ENCODE measurements around the gene ADISSP. TPM values are rescaled to one million over a fixed set of nuclear protein-coding genes. Genes with fewer than 3 reads are reported as not detected.

Gene ADISSP
- total RNA-seq, 2 experiments from 2014 or later: 20.7 to 23.4 TPM

DNA sequence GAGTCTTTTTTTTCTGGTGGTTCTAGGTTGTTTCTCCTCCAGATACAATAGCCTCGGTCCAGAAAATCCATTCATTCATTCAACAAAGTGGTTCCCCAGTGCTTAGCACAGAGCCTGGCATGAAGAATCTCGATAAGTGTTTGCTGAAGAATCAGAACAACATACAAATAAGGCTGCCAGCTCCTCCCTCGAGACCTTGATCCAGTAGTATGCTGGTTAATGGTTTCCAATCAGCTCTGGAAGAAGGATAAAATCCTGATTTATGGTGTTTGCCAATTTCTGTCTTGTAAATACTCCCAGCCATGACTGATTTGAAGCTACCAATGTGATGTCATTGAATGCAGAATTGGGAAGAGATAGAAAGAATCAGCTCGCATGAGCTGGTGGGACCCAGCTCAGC lies 31.8 kb downstream of the ADISSP start:
- no peak for DNase-seq
- Mint-ChIP-seq H3K4me3 (no peak overlapping the region), H3K27me3 (peaks cover 34% of the 10 kb centered on the region), H3K9me3 (no peaks in the 10 kb centered on the region), H3K36me3 (ENCODE audit: low read depth) (no peaks in the 10 kb centered on the region), H3K4me1 (peaks cover 2% of the 10 kb centered on the region), H3K27ac (no peak overlapping the region)
- ChIA-PET CTCF (interaction anchor here (0.5 to 1.3 kb wide), 3 partner anchors 12 to 59 kb away, joined by 3 to 6 read pairs (median 3); no protein-coding TSS in a partner anchor), POLR2A (interaction anchor here (1.3 kb wide), 1 partner anchor 12 kb away, joined by 3 read pairs; no protein-coding TSS in a partner anchor)

DNA sequence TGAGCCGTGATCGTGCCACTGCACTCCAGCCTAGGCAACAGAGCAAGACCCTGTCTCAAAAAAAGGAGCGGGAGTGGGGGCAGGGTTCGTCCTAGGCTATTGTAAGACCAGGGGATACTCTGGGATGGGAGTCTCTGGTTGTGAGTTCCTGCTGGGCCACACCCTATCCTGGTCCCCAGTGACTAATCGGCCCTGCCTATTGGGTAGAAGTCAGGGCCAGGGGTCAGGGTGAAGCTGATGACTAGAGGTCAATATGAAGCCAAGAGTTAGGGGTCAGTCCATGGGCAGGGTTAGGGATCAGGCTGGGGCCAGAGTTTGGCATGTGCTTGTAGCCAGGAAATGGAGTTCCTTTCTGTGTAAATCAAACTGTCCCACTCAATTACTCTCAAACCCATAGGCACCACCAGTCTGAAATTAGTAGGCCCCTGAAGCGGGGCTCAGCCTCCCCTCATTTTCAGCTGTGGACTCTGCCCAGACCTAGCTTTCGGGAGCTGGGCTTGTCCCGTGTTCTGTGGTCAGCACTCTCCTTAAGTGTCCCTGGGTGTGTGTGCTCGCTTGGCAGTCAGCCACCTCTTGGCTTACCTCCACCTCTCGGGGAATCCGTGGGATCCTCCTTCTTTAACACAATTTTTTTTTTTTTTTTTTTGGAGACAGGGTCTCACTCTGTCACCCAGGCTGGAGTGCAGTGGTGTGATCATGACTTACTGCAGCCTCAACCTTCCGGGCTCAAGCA lies 33.3 kb downstream of the ADISSP start:
- CTCF ChIA-PET: interaction anchor here (0.6 kb wide), 1 partner anchor 31 kb away, joined by 3 read pairs; no protein-coding TSS in a partner anchor
- Mint-ChIP-seq H3K27ac (no peak overlapping the region), H3K9me3 (no peaks in the 10 kb centered on the region)

DNA sequence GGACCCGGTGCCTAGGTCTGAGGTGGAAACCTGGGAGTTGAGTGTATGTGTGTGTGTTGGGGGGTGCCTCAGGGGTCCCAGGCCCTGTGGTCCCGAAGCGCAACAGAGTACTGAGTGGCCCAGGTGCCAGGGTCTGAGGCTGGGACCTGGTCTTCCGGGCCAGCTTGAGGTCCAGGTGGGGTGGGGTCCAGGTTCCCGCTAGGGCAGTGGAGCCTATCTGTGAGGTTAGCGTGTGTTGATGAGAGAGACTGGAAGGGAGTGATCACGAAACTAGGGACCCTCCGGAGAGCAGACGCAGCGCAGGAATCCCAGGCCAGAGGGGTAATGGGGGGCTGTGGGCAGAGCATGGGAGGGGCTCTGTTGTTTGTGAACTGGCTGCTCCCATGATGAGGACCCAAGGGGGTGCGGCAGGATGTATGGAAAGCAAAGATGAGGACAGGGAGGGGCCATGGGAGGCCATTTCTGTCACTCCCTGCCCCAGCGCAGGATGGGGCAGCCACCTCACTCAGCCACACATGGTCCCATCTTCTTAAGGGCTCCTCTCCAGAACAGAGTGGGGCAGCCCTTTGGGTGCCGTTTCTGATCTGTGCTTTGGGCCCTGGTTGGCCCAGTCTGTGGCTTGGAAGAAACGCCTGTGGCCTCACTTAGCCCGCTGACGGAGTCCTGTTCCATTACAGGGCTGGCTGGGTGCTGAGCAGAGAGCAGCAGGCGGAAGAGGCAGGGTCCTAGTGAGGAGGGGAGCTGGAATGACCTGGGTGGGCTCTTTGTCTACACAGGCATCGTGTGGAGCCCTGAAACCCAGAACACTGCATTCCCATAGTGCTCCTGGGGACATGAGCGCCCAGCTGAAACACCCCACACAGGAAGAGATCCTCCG lies 34.2 kb downstream of the ADISSP start:
- Mint-ChIP-seq H3K4me3 (no peak overlapping the region), H3K4me1 (peaks cover 5% of the 10 kb centered on the region), H3K9me3 (no peaks in the 10 kb centered on the region), H3K27ac (no peak overlapping the region), H3K36me3 (ENCODE audit: low read depth) (no peaks in the 10 kb centered on the region), H3K27me3 (peaks cover 49% of the 10 kb centered on the region)
- DNase-seq: no peak
- CTCF ChIA-PET: no interaction called here
- POLR2A ChIA-PET: no interaction called here

More for the DNA sequence above, 33.3 kb downstream of the ADISSP start:
- Mint-ChIP-seq H3K36me3 (ENCODE audit: low read depth) (no peaks in the 10 kb centered on the region), H3K4me1 (peaks cover 5% of the 10 kb centered on the region), H3K27me3 (peaks cover 44% of the 10 kb centered on the region), H3K4me3 (no peak overlapping the region)
- DNase-seq: no peak
- POLR2A ChIA-PET: no interaction called here

DNA sequence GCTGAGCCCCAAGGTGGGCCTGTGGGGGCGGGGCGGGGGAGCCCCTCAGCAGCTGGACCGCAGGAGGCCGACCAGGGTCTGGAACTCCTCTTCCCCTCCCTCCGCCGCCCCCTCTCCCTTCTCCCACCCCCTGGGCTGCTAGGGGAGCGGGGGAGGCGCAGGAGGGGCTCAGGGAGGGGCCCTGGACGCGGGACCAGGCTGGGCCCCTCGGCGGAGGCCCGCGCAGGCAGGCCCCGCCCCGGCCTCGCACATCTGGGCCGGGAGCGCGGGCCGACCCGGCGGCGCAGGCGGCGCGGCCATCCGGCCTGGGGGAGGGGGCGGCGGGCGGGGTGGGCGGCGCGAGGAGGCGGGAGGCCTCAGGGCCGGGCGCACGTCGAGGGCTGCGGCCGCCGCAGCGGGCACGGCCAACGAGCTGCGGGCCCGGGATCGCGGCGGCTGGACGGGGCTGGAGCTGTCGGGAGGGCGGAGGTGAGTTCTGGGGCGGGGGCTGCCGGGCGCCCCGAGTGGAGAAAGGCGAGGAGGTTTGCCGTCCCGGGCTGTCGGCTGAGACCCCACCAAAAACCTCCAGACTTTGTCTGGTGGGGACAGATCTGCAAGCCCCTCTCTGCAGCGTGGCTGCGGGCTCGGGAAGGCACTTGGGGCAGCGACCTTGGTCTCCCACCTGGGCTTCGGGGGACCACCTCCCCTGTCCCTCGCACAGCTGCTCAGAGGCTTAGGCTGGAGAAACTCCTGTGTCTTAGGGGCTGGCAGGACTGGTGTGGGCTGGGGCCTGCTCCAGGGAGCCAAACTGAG lies 35.0 kb downstream of the ADISSP start, which contains the start of gene HSPA12B:
Gene HSPA12B (plus strand): TSS at position 359 of the 792 bp plus-strand sequence. CDS start 5,990 bp downstream, outside the sequence.
- Mint-ChIP-seq H3K4me3 (no peak within 1 kb of the TSS), H3K36me3 (ENCODE audit: low read depth) (no peaks in the 10 kb centered on the region), H3K27me3 (peaks cover 55% of the 10 kb centered on the region), H3K9me3 (no peaks in the 10 kb centered on the region), H3K27ac (no peak within 1 kb of the TSS), H3K4me1 (peaks cover 5% of the 10 kb centered on the region)
- no peak for DNase-seq
- ChIA-PET CTCF (no interaction called here), POLR2A (no interaction called here)

DNA sequence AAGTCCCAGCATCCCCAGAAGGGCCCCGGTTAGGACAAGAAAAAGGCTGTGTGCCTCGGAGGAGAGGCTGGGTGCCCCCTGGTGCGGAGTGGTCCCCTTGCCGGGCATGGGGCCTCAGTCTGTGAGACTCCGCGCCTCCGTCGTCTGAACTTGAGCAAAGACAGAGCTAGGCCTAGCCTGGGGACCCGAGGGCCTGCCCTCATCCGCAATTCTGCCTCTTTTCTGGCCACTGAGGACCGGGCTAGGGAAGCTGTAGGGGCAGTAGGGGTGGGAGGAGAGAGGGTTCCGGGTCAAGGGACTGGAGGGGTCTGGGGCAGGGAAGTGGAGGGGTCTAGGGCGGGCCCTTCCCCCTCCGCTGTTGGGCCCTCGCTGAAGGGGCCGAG lies 35.6 kb downstream of the ADISSP start:
- H3K27ac Mint-ChIP-seq: no peak overlapping the region
- no peak overlapping the region for H3K4me3 Mint-ChIP-seq
- POLR2A ChIA-PET: no interaction called here
- no peaks in the 10 kb centered on the region for H3K9me3 Mint-ChIP-seq
- CTCF ChIA-PET: no interaction called here
- peaks cover 58% of the 10 kb centered on the region for H3K27me3 Mint-ChIP-seq
- peaks cover 5% of the 10 kb centered on the region for H3K4me1 Mint-ChIP-seq
- no peaks in the 10 kb centered on the region for H3K36me3 Mint-ChIP-seq (ENCODE audit: low read depth)
- no peak for DNase-seq

- ChIA-PET CTCF (no interaction called here), POLR2A (no interaction called here)
- peaks cover 57% of the 10 kb centered on the region for H3K27me3 Mint-ChIP-seq
- H3K9me3 Mint-ChIP-seq: no peaks in the 10 kb centered on the region
- H3K27ac Mint-ChIP-seq: no peak overlapping the region
- peaks cover 5% of the 10 kb centered on the region for H3K4me1 Mint-ChIP-seq
- DNase-seq: no peak
- H3K4me3 Mint-ChIP-seq: no peak overlapping the region
- H3K36me3 Mint-ChIP-seq (ENCODE audit: low read depth): no peaks in the 10 kb centered on the region
Observed at GRCh38 chr20:3730803-3731672, 36.5 kb downstream of the ADISSP start.

DNA sequence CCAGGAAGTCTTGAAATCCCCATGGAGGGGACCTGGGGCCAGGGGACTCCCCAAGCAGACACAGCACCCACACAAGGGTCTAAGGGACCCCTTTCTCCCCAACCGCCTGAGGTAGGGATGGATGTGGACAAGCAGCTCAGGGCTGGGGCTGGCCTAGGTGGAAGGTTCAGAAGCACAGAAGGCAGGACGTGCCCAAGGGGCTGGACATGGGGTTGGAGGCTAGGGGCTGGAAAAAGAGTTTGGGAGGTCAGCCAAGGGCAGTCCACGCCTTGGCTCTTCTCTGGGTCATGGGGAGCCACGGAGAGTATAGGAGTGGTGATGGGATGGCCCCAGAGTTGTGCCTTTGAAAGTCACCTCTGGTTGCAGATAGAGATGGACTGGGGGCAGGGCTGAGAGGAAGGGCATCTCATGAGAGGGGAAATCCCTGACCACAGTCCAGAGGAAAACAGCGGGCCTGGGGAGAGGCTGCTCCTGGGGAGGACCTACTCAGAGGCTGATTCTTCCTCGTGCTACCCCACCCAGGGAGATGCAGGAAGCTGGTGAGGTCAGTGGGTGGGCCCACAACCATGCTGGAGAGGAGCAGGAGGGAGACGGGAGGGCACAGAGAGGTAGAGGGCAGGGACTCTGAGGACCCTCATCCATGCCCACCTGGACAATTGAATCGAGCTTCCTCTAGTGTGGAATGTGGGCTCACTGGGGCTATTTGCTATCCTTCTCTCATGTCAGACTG lies 37.6 kb downstream of the ADISSP start:
- no peaks in the 10 kb centered on the region for H3K9me3 Mint-ChIP-seq
- H3K27me3 Mint-ChIP-seq: peaks cover 56% of the 10 kb centered on the region
- no peak overlapping the region for H3K4me3 Mint-ChIP-seq
- H3K36me3 Mint-ChIP-seq (ENCODE audit: low read depth): no peaks in the 10 kb centered on the region
- CTCF ChIA-PET: no interaction called here
- DNase-seq: no peak
- H3K4me1 Mint-ChIP-seq: peaks cover 5% of the 10 kb centered on the region
- no peak overlapping the region for H3K27ac Mint-ChIP-seq
- POLR2A ChIA-PET: no interaction called here

DNA sequence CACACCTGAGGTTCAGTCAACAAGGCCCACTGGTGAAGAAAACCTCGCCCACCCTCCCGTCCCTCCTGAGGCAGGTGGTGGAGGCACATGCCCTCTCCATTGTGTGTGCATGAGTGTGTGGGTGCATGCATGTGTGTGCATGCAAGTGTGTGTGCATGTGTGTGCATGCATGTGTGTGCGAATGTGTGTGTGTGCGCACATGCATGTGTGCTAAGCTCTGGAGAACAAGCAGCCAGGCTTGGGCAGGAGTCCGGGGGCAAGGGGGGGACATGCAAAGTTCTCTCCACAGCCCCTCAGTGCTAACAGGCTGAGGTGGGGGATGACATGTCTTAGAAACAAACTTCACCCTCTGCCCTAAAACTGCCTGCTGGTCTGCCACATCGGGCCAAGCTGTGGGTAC lies 38.2 kb downstream of the ADISSP start:
- no peak for DNase-seq
- CTCF ChIA-PET: no interaction called here
- peaks cover 5% of the 10 kb centered on the region for H3K4me1 Mint-ChIP-seq
- H3K27me3 Mint-ChIP-seq: peaks cover 61% of the 10 kb centered on the region
- no peaks in the 10 kb centered on the region for H3K9me3 Mint-ChIP-seq
- POLR2A ChIA-PET: no interaction called here
- H3K27ac Mint-ChIP-seq: no peak overlapping the region
- no peak overlapping the region for H3K4me3 Mint-ChIP-seq
- H3K36me3 Mint-ChIP-seq (ENCODE audit: low read depth): no peaks in the 10 kb centered on the region

GRCh38 chr20:3728876-3729275 lies 38.7 kb downstream of the ADISSP start:
- POLR2A ChIA-PET: no interaction called here

GRCh38 chr20:3728354-3728753 lies 39.2 kb downstream of the ADISSP start:
- no peak overlapping the region for H3K4me3 Mint-ChIP-seq
- no peak overlapping the region for H3K27ac Mint-ChIP-seq
- ChIA-PET POLR2A (no interaction called here), CTCF (no interaction called here)
- peaks cover 7% of the 10 kb centered on the region for H3K4me1 Mint-ChIP-seq
- H3K27me3 Mint-ChIP-seq: peaks cover 59% of the 10 kb centered on the region
- no peak for DNase-seq
- no peaks in the 10 kb centered on the region for H3K9me3 Mint-ChIP-seq
- no peaks in the 10 kb centered on the region for H3K36me3 Mint-ChIP-seq (ENCODE audit: low read depth)

More at GRCh38 chr20:3728876-3729275, 38.7 kb downstream of the ADISSP start:
- no peaks in the 10 kb centered on the region for H3K36me3 Mint-ChIP-seq (ENCODE audit: low read depth)
- H3K27me3 Mint-ChIP-seq: peaks cover 63% of the 10 kb centered on the region
- CTCF ChIA-PET: no interaction called here
- H3K4me3 Mint-ChIP-seq: no peak overlapping the region
- no peak for DNase-seq
- H3K9me3 Mint-ChIP-seq: no peaks in the 10 kb centered on the region
- H3K27ac Mint-ChIP-seq: no peak overlapping the region
- H3K4me1 Mint-ChIP-seq: peaks cover 7% of the 10 kb centered on the region

DNA sequence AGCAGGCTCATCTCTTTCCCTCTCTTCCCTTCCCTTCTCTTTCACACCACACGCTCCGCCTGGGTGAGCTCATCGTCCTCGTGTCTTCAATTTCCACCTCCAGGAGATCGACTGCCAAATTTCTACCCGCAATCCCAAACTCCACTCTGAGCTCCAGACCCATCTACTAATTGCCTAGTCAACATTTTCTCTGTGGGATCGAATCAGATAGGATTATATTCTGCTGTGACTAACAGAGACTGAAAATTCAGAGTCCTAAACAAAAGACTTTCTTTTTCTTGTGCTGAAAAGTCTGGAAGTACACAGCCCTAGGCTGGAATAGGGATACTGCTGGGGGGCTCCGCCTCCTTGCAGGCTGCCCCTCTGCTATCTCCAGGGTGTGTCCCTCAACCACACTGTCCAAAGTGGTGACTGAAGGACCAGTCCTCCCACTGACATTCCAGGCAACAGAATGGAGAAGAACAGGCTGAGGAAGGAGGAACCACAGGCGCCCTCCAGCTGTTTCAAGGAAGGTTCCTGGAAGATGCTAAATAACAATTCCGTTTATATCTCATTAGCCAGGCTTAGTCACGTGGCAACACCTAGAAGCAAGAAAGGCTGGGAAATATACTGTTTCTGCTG lies 40.0 kb downstream of the ADISSP start:
- Mint-ChIP-seq H3K27ac (no peak overlapping the region), H3K4me3 (no peak overlapping the region), H3K27me3 (peaks cover 59% of the 10 kb centered on the region), H3K9me3 (no peaks in the 10 kb centered on the region), H3K36me3 (ENCODE audit: low read depth) (no peaks in the 10 kb centered on the region), H3K4me1 (peaks cover 7% of the 10 kb centered on the region)
- CTCF ChIA-PET: no interaction called here
- POLR2A ChIA-PET: no interaction called here
- DNase-seq: no peak

Data from activated CD4-positive, alpha-beta memory T cell treated with anti-CD3 and anti-CD28 coated beads, Interleukin-2, amount 10 ng/mL, durations not matched to agents 7 days and 5 days (primary cell).